NCI-H1694 treated with DMSO at 0.1 percent for 48 hours (cell line): Measurements from ENCODE around the gene METTL23.
"Not testable (repeated sequence)": the region's sequence is repeated elsewhere in the genome, so short reads cannot be mapped to it uniquely, and the experiment has no call there.

Experiments
- DNase-seq: peaks from one replicate; lab custom pipeline; 2025; lab: John Stamatoyannopoulos, UW

Gene METTL23

GRCh38 chr17:76735586-76736348, 9.1 kb downstream of the METTL23 start:
- no peak for DNase-seq

GRCh38 chr17:76736349-76737081, 9.9 kb downstream of the METTL23 start:
- no peak for DNase-seq

GRCh38 chr17:76737082-76737675, 10.5 kb downstream of the METTL23 start, which contains the start of gene SRSF2:
SRSF2 (minus strand) TSS chr17:76737331; CDS start chr17:76737160, 171 bp downstream.
- peak; percentile 98 for DNase-seq

GRCh38 chr17:76737676-76738467, 11.2 kb downstream of the METTL23 start, which contains the start of gene MFSD11:
MFSD11 (plus strand) TSS chr17:76738119; CDS start chr17:76738353, 234 bp downstream.
- DNase-seq, result peak; percentile 97

- no peak for DNase-seq
Measured at GRCh38 chr17:76738468-76738850, 11.8 kb downstream of the METTL23 start.

- DNase-seq, result not testable (repeated sequence)
Measured at GRCh38 chr17:76739568-76740115, 13.0 kb downstream of the METTL23 start.

- DNase-seq, result no peak
Measured at GRCh38 chr17:76740329-76741118, 13.9 kb downstream of the METTL23 start.

GRCh38 chr17:76742958-76743357, 16.3 kb downstream of the METTL23 start:
- no peak for DNase-seq

- DNase-seq, result no peak
Measured at GRCh38 chr17:76744747-76745146, 18.1 kb downstream of the METTL23 start.

- DNase-seq, result not testable (repeated sequence)
Measured at GRCh38 chr17:76745785-76746184, 19.1 kb downstream of the METTL23 start.

- no peak for DNase-seq
Measured at GRCh38 chr17:76747716-76748363, 21.2 kb downstream of the METTL23 start.

- DNase-seq, result no peak
Measured at GRCh38 chr17:76748657-76749056, 22.0 kb downstream of the METTL23 start.

- no peak for DNase-seq
Measured at GRCh38 chr17:76751416-76751993, 24.9 kb downstream of the METTL23 start.

GRCh38 chr17:76752006-76752405, 25.4 kb downstream of the METTL23 start:
- DNase-seq, result no peak

- no peak for DNase-seq
Measured at GRCh38 chr17:76753061-76753961, 26.7 kb downstream of the METTL23 start.

- DNase-seq, result no peak
Measured at GRCh38 chr17:76755285-76755684, 28.6 kb downstream of the METTL23 start.

GRCh38 chr17:76757256-76757655, 30.6 kb downstream of the METTL23 start:
- no peak for DNase-seq

GRCh38 chr17:76758570-76758969, 31.9 kb downstream of the METTL23 start:
- no peak for DNase-seq
